GM06990 (cell line): Measurements from ENCODE around the gene PYGM.

Experiments used
- DNase-seq: peaks from one replicate; pipeline ENCODE4 v3.0.0-alpha.2; 2011; ENCODE audit not compliant: insufficient read length; ENCODE audit errors: extremely low read depth
- H3K27me3 ChIP-seq: replicated peaks from 2 replicates; pipeline ENCODE4 v1.6.0; 2011; ENCODE audit warnings: low read length; ENCODE audit not compliant: control insufficient read depth, insufficient read depth
- H3K36me3 ChIP-seq: 2 replicates; pipeline ENCODE4 v1.5.1; 2011; ENCODE audit warnings: low read length; ENCODE audit not compliant: control insufficient read depth, insufficient read depth
- H3K4me3 ChIP-seq: replicated peaks from 2 replicates; pipeline ENCODE4 v1.5.1; 2011; ENCODE audit warnings: low read depth, mild to moderate bottlenecking, control low read depth, low read length
- TF ChIP-seq, protein P1 (sequence below): IDR thresholded peaks from 2 replicates; pipeline ENCODE4 v1.5.1; 2011; ENCODE audit warnings: low read length, control low read depth, mild to moderate bottlenecking, inconsistent platforms; ENCODE audit not compliant: insufficient read depth, poor library complexity, severe bottlenecking

PYGM gene

DNA sequence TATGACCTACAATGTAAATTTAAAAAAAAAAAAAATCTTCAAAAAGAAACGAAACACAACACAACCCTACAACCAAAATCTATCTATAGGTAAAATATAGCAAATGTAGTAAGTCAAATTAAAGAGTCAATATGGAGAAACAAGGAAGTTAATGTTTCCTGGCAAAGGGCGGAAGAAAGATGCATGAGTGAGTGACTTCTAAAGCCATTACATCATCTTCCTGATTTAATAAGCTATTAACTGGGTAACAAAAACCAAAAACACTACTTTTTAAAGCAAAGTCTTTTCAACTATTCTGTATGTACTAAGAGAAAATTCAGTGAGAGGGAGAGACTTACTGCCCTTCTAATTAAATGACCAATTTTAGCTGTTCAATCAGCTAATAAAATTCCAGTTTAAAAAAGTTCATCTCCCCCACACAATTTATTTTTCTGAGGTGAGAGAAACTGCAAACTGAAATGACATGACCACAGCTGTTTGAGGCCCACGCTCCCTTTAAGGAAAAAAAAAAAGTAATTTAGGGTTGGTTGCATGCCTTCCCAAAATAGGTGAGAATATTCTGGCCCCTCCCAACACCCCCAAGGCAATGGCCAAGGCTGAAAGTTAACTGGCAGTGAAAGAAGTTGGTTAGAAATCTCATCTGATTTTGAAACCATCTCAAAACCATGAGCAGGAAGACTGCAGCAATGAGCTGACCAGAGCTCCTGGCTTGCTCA lies 12.7 kb upstream of the PYGM start:
- TF ChIP-seq, protein P1, sequence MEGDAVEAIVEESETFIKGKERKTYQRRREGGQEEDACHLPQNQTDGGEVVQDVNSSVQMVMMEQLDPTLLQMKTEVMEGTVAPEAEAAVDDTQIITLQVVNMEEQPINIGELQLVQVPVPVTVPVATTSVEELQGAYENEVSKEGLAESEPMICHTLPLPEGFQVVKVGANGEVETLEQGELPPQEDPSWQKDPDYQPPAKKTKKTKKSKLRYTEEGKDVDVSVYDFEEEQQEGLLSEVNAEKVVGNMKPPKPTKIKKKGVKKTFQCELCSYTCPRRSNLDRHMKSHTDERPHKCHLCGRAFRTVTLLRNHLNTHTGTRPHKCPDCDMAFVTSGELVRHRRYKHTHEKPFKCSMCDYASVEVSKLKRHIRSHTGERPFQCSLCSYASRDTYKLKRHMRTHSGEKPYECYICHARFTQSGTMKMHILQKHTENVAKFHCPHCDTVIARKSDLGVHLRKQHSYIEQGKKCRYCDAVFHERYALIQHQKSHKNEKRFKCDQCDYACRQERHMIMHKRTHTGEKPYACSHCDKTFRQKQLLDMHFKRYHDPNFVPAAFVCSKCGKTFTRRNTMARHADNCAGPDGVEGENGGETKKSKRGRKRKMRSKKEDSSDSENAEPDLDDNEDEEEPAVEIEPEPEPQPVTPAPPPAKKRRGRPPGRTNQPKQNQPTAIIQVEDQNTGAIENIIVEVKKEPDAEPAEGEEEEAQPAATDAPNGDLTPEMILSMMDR, result no peak
- no peak for DNase-seq
- no peak overlapping the region; the same call in 1 of the 2 replicates for H3K4me3 ChIP-seq

DNA sequence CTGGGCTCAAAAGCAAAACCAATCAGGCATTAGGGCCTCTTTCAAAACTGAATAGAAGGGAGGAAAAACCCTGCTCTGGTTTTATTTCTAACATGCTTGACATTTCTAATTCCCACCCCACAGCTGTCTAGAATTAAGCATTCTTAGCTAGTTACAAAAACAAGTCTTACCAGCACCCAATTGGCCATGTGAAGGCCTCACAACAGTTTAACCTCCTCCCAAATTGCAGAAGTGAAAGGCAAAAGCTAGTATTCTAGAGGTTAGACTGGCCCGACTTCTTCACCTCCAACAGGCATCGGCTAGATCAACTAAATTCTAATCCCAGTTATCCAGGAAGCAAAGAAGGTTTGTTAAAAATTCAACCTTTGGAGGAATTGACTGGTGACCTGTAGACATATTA lies 12.1 kb upstream of the PYGM start:
- DNase-seq, result no peak

More for the DNA sequence above, 12.7 kb upstream of the PYGM start:
- Histone ChIP-seq H3K36me3 (peaks cover 57% of the 10 kb centered on the region), H3K27me3 (no peaks in the 10 kb centered on the region)

DNA sequence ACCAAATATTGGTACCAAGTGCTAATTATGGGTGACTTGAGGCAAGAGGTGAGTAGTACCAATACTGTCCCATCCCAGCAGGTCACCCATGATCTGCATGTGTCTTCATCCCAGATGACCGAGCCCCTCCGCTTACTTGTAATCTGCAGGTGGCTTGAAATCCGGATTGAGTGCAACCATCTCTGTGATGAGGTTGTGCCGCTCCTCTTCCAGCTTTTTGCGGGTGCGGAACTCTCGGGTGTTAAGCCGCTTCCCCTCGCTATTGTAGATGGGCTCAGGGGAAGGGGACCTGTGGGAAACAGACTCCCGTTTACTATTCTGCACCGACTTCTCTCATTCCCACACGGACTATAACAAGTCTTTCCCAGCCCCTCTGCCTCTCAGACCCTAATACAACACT lies 10.3 kb upstream of the PYGM start:
- TF ChIP-seq, protein P1, result no peak
- no peak for DNase-seq
- no peaks in the 10 kb centered on the region for H3K27me3 ChIP-seq
- peaks cover 68% of the 10 kb centered on the region for H3K36me3 ChIP-seq
- H3K4me3 ChIP-seq, result no peak overlapping the region

More for the DNA sequence above, 12.1 kb upstream of the PYGM start:
- TF ChIP-seq, protein P1, result no peak
- peaks cover 63% of the 10 kb centered on the region for H3K36me3 ChIP-seq
- H3K4me3 ChIP-seq, result no peak overlapping the region
- H3K27me3 ChIP-seq, result no peaks in the 10 kb centered on the region

DNA sequence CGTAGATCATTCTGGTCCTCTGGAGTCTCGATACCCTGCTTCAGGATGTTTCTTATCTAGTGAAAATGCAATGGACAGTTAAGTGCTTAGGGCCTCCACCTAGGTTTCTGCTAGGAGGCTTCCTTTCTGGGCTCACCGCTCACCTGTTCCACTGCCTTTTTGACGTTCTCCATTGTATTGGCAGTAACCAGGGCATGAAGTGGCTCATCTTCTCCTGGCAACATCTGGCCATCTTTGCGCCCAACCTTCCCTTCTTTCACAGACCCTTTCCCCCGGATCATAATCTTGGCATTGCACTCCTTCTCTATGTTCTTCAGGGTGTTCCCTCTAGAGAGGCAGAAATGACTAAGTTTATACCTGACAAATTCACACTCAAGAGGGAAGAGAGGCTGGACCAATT lies 9.5 kb upstream of the PYGM start:
- peaks cover 69% of the 10 kb centered on the region for H3K36me3 ChIP-seq

DNA sequence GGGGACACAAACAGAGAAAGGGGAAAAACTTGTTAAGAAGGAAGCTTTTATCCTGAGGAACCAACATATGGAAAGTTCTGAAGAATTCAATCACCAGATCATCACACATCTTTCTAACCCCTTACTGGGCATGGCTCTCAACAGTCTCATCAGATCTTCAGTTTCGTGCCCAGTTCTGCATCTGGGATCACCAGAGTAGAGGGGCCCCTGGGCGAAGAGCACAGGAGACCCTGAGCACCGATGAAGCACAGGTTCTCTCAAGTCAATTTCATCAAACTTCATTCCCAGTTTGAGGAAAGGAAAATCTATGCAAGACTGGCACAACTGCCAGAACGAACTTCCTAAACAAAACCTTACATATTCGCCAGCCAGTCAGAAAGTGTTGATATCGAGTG lies 8.5 kb upstream of the PYGM start:
- peaks cover 69% of the 10 kb centered on the region for H3K36me3 ChIP-seq
- DNase-seq, result no peak

More for the DNA sequence above, 9.5 kb upstream of the PYGM start:
- no peak overlapping the region for H3K4me3 ChIP-seq
- TF ChIP-seq, protein P1, result no peak
- no peaks in the 10 kb centered on the region for H3K27me3 ChIP-seq
- no peak for DNase-seq

More for the DNA sequence above, 8.5 kb upstream of the PYGM start:
- H3K27me3 ChIP-seq, result no peaks in the 10 kb centered on the region
- TF ChIP-seq, protein P1, result no peak
- H3K4me3 ChIP-seq, result no peak overlapping the region
